ENCODE data around the gene ASIC3. TPM values are rescaled to one million over a fixed set of nuclear protein-coding genes. Genes with fewer than 3 reads are reported as not detected.

ASIC3 gene
- polyA plus RNA-seq (2012; ENCODE audit: missing spikeins) = 1.4 TPM

DNA sequence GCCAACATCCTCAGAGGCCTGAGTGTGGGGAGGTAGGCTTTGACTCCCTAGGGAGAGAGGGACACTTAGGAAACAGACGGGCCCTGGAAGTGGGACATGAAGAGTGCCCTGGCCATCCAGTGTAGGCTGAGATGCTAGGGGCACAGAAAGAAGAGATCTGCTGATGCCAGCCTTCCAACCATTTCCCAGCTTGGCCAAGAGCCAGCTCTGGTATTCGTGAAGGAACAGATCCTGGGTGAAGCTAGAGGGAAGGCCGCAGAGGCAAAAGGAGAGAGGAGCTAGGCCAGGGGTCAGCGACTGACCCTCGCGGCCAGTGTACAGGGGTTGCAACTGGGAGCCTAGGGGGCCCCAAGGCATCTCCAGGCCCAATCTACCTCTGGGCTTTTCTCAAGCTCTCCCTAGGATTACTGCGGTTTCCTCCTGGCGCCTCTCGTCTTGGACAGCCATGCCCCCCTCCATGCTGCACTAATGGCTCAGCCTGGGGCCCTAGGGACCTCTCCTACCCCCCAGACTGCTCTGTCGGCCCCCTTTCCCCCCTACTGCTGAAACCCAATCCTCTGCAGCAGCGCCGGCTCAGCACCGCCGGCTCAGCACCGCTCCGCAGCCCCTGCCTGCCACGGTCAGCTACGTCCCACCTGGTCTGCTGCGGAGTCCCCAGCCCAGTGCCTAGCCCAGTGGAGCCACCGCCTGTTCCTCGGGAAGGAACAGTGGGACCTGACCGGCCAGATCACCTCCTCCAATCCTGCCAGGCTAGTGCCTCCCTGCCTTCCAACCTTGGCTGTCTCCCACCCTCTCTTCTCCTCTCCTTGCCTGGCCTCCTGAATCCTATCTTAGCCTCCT lies at the start of gene ASIC3:
Gene ASIC3 (plus strand): TSS at position 556 of the 840 bp plus-strand sequence. CDS start 355 bp downstream, outside the sequence.
- no peak for TF ChIP-seq TAF1 (IDR thresholded peaks at IDR 0.05; ENCODE audit: borderline replicate concordance, low read depth, low read length)
- TF ChIP-seq POLR2A (IDR thresholded peaks at IDR 0.05; ENCODE audit: low read depth, low read length) = no peak
- TF ChIP-seq POLR2AphosphoS5 (IDR thresholded peaks at IDR 0.05; ENCODE audit: low read depth, low read length) = no peak
- no peak for FAIRE-seq
- no peak for DNase-seq (ENCODE audit: insufficient read length)

DNA sequence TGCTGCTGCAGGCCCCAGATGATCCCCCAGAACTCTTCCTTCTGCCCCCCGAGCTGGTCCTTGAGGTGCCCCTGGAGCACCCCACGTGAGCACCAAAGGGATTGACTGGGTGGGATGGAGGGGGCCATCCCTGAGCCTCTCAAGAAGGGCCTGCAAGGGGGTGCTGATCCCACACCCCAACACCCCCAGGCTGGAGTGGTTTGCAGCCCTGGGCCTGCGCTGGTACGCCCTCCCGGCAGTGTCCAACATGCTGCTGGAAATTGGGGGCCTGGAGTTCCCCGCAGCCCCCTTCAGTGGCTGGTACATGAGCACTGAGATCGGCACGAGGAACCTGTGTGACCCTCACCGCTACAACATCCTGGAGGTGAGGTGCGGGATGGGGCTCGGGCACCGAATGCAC lies 49.3 kb upstream of the ASIC3 start:
- no peak for FAIRE-seq
- DNase-seq (ENCODE audit: insufficient read length) = no peak
- TF ChIP-seq POLR2A (IDR thresholded peaks at IDR 0.05; ENCODE audit: low read depth, low read length) (no peak), TAF1 (IDR thresholded peaks at IDR 0.05; ENCODE audit: borderline replicate concordance, low read depth, low read length) (no peak), POLR2AphosphoS5 (IDR thresholded peaks at IDR 0.05; ENCODE audit: low read depth, low read length) (no peak)

DNA sequence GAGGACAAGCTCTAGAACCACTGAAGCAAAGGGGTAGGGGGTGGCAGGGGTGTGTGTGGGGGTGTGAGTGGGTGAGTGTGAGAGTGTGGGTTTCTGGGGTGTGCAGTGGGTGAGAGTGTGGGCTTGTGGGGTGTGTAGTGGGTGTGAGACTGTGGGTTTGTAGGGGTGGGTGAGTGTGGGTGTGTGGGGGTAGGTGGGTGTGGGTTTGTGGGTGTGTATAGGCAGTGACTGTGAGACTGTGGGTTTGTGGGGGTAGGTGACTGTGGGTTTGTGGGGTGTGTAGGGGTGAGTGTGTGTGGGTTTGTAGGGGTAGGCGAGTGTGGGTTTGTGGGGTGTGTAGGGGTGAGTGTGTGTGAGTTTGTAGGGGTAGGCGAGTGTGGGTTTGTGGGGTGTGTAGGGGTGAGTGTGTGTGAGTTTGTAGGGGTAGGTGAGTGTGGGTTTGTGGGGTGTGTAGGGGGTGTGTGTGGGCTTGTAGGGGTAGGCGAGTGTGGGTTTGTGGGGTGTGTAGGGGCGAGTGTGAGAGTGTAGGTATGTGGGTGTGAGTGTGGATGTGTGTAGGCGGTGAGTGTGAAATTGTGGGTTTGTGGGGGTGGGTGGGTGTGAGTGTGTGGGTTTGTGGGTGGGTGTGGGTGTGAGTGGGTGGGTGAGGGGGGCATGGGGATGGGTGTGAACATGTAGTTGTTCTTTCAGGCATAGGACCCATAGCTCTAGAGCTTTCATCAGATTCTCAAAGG lies 48.7 kb upstream of the ASIC3 start:
- TF ChIP-seq TAF1 (IDR thresholded peaks at IDR 0.05; ENCODE audit: borderline replicate concordance, low read depth, low read length) (no peak), POLR2AphosphoS5 (IDR thresholded peaks at IDR 0.05; ENCODE audit: low read depth, low read length) (no peak), POLR2A (IDR thresholded peaks at IDR 0.05; ENCODE audit: low read depth, low read length) (no peak)
- DNase-seq (ENCODE audit: insufficient read length) (no peak), FAIRE-seq (no peak)

DNA sequence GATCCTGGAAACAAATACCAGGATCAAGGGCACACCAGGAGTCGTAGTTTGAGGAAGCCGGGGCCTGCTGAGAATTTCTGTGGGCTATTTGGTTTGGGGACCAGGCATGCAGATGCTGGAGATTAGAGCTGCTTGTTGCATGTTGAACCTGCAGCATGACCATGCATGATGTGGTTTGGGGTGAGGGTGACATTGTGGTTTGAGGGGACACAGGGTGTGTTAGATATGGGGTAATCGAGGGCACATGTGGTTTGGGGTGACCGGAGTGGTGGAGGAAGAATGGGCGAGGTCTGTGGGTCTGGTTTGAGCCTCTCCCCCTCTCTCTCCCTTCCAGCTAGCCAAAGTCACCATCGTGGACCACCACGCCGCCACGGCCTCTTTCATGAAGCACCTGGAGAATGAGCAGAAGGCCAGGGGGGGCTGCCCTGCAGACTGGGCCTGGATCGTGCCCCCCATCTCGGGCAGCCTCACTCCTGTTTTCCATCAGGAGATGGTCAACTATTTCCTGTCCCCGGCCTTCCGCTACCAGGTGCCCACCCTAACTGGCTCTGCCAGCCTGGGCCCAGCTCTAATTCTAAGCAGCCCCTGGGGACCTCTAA lies 47.3 kb upstream of the ASIC3 start:
- TF ChIP-seq POLR2AphosphoS5 (IDR thresholded peaks at IDR 0.05; ENCODE audit: low read depth, low read length) = no peak
- TF ChIP-seq POLR2A (IDR thresholded peaks at IDR 0.05; ENCODE audit: low read depth, low read length) = no peak
- no peak for TF ChIP-seq TAF1 (IDR thresholded peaks at IDR 0.05; ENCODE audit: borderline replicate concordance, low read depth, low read length)
- FAIRE-seq = no peak
- DNase-seq (ENCODE audit: insufficient read length) = no peak

DNA sequence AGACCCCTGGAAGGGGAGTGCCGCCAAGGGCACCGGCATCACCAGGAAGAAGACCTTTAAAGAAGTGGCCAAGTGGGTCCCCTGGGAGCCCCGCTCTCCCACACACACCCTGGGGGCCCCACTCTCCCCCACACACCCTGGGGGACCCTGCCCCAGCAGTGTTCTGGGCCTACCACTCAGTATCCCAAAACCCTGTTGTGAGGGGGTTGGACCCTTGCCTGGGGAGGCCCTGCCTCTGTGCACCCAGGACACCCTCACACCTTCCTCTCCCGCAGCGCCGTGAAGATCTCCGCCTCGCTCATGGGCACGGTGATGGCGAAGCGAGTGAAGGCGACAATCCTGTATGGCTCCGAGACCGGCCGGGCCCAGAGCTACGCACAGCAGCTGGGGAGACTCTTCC lies 46.8 kb upstream of the ASIC3 start:
- FAIRE-seq = no peak
- DNase-seq (ENCODE audit: insufficient read length) = no peak

DNA sequence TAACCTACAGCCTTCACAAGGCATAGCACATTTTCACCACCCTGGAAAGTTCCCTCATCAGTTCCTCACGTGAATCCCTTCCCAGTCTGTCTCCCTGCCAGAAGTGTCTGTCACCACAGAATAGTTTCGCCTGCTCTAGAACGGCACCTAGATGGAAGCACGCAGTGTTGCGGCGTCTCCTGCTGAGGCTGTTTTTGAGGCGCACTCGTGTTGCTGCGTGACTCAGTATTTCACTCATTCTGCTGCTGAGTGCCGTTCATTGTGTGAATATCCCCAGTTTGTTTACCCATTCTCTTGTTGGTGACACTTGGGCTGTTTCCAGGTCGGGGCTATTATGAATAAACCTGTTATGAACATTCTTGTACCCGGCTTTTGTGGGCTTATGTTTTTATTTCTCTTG lies 44.8 kb upstream of the ASIC3 start:
- TF ChIP-seq POLR2AphosphoS5 (IDR thresholded peaks at IDR 0.05; ENCODE audit: low read depth, low read length) (no peak), POLR2A (IDR thresholded peaks at IDR 0.05; ENCODE audit: low read depth, low read length) (no peak), TAF1 (IDR thresholded peaks at IDR 0.05; ENCODE audit: borderline replicate concordance, low read depth, low read length) (no peak)
- DNase-seq (ENCODE audit: insufficient read length) (no peak), FAIRE-seq (no peak)

More for the DNA sequence above, 46.8 kb upstream of the ASIC3 start:
- TF ChIP-seq TAF1 (IDR thresholded peaks at IDR 0.05; ENCODE audit: borderline replicate concordance, low read depth, low read length) (no peak), POLR2A (IDR thresholded peaks at IDR 0.05; ENCODE audit: low read depth, low read length) (no peak), POLR2AphosphoS5 (IDR thresholded peaks at IDR 0.05; ENCODE audit: low read depth, low read length) (no peak)

DNA sequence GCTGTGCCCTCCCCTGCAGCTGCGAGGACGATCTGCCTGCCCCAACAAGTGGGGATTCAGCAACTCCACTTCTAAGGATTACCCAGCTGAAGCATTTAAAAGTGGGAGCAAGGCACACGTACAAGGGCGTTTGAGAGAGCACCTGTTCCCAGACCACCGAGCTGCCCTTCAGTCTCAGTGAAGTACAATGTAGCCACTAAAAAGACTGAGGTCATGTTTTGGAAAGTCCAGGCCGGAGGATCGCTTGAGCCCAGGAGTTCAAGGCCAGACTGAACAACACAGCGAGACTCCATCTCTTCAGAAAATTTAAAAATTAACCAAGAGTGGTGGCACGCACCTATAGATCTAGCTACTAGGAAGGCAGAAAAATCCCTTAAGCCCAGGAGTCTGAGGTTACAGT lies 42.8 kb upstream of the ASIC3 start:
- no peak for TF ChIP-seq POLR2A (IDR thresholded peaks at IDR 0.05; ENCODE audit: low read depth, low read length)
- no peak for TF ChIP-seq TAF1 (IDR thresholded peaks at IDR 0.05; ENCODE audit: borderline replicate concordance, low read depth, low read length)
- no peak for TF ChIP-seq POLR2AphosphoS5 (IDR thresholded peaks at IDR 0.05; ENCODE audit: low read depth, low read length)
- DNase-seq (ENCODE audit: insufficient read length) (no peak), FAIRE-seq (no peak)

DNA sequence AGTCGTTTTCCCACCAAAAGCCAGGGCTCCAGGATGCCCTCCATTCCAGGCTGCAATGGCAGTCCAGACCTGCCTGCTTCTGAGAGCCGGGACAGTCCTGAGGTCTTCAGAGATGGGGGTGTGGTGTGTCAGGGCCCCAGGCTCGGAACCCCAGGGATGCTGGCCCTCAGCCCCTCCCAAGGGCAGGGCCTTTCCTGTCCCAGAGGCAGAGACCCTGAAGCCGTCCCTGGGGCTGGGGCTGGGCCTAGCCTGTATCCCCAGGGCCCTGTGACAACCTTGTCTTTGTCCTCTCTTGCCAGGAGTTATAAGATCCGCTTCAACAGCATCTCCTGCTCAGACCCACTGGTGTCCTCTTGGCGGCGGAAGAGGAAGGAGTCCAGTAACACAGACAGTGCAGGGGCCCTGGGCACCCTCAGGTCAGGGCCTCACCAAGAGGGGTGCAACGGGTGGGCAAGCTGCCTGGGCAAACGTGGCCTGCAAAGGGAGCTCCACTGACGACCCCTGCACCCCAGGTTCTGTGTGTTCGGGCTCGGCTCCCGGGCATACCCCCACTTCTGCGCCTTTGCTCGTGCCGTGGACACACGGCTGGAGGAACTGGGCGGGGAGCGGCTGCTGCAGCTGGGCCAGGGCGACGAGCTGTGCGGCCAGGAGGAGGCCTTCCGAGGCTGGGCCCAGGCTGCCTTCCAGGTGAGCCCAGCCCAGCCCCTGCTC lies 41.6 kb upstream of the ASIC3 start:
- DNase-seq (ENCODE audit: insufficient read length) = no peak
- TF ChIP-seq TAF1 (IDR thresholded peaks at IDR 0.05; ENCODE audit: borderline replicate concordance, low read depth, low read length) (no peak), POLR2AphosphoS5 (IDR thresholded peaks at IDR 0.05; ENCODE audit: low read depth, low read length) (no peak), POLR2A (IDR thresholded peaks at IDR 0.05; ENCODE audit: low read depth, low read length) (no peak)

DNA sequence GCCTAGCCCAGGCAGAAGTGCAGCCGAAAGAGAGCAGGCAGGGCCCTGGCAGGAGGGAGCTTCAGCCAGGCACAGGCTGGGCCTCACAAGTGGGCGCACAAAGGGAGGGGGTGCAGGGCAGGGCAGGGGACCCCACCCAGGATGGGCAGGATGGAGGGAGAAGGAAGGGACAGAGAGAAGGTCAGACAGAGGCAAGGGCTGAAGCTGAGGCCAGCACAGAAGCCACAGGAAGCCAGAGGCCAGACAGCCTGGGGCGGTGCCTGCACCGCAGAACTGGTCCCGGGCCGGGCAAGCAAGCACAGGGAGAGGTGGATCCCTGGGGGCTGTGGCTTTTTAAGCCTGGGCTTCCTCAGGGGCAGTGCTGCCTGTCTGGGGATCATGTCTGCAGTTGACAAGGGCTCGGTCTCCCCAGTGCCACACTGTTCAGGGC lies 40.8 kb upstream of the ASIC3 start:
- DNase-seq (ENCODE audit: insufficient read length) (no peak), FAIRE-seq (no peak)
- no peak for TF ChIP-seq POLR2AphosphoS5 (IDR thresholded peaks at IDR 0.05; ENCODE audit: low read depth, low read length)
- no peak for TF ChIP-seq POLR2A (IDR thresholded peaks at IDR 0.05; ENCODE audit: low read depth, low read length)
- TF ChIP-seq TAF1 (IDR thresholded peaks at IDR 0.05; ENCODE audit: borderline replicate concordance, low read depth, low read length) = no peak

More for the DNA sequence above, 41.6 kb upstream of the ASIC3 start:
- FAIRE-seq = no peak

DNA sequence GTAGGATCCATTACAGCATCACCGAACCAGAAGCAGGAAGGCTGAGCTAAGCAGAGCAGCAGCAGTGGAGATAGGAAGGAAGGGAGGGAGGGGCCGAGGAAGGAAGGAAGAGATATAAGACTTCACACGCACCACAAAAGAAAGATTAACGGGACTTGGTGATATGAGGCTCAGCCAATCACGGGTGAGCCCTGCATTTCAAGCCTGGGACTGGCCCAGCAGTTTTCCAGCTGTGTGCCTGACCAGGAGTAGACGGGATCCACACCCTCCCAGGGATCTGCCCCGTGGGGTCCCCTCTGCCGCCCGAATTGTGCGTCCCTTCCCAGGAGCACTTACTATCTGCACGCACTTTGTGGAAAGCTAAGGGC lies 40.2 kb upstream of the ASIC3 start:
- no peak for FAIRE-seq
- no peak for DNase-seq (ENCODE audit: insufficient read length)
- TF ChIP-seq POLR2AphosphoS5 (IDR thresholded peaks at IDR 0.05; ENCODE audit: low read depth, low read length) (no peak), TAF1 (IDR thresholded peaks at IDR 0.05; ENCODE audit: borderline replicate concordance, low read depth, low read length) (no peak), POLR2A (IDR thresholded peaks at IDR 0.05; ENCODE audit: low read depth, low read length) (no peak)

All from GM12892 (cell line).